ENCODE results near the gene SLC43A2.

GRCh38 chr17:1545618-1546017 lies 83.0 kb downstream of the SLC43A2 start:
- TF ChIP-seq POLR2A (IDR thresholded peaks at IDR 0.05; ENCODE audit: low read depth, low read length) (no peak), POLR2AphosphoS5 (IDR thresholded peaks at IDR 0.05; ENCODE audit: low read depth, low read length) (no peak), SPI1 (IDR thresholded peaks at IDR 0.05; ENCODE audit: low read depth, low read length) (no peak)
